NCI-H2227 treated with DMSO at 0.1 percent for 48 hours (cell line): ENCODE results near the gene ADAMTS8.
A peak's percentile ranks its signal among the peaks of the same experiment; 100 is the strongest.

ENCODE experiments used
- DNase-seq: peaks from one replicate; lab custom pipeline; 2025; lab: John Stamatoyannopoulos, UW

The ADAMTS8 gene

DNA sequence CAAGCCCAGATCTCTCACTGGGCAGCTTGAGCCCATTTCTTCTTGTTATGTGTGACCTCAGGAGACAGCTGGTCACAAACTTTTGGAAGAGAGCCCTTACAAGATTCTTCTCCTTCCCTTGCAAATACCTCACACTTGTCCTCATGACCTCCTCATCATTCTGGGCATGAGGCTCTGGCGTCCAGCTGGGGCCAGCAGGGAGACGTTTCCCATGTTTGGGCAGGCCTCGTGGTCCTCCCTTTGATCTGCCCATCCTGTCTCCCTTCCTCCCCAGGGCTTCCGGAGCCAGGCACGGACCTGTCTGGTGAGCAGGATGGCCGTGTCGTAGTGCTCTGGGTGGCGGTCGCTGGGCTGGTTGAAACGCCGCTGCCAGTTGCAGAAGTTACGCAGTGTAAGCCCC lies 9.7 kb downstream of the ADAMTS8 start:
- DNase-seq = no peak

DNA sequence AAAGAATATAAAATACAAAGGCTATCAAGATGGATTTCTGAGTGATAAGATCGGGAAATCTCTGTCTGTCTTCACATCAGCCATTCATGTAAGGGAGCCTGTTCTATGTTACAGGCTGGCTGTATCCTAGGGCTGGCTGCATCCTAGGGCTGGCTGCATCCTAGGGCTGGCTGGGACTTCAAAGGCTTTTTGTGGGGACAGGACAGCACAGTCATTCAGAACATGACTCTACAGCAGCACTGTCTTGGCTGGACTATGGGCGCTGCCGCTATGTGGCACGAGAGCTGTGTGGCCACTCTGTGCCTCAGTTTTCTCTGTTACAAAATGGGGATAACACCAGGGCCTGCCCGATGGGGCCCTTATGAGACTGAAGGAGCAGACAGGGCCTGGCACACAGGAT lies 10.2 kb downstream of the ADAMTS8 start:
- DNase-seq = no peak

DNA sequence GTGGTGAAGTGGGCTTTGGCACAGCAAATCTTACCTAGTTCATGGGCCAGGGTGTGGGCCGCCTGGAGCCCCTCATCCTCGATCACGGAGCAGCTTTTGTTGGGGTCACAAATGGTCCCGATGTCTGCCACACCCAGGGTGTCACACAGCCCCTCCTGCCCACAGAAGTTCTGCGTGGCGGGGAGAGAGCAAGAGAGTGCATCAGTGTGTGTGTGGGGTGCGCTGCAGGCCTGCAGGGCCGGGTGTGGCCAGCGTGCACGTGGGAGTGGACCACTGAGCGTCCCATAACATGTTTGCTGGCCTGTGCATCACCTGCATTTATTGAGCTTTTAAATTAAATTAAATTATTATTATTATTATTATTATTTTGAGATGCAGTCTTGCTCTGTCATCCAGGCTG lies 11.5 kb downstream of the ADAMTS8 start:
- no peak for DNase-seq

DNA sequence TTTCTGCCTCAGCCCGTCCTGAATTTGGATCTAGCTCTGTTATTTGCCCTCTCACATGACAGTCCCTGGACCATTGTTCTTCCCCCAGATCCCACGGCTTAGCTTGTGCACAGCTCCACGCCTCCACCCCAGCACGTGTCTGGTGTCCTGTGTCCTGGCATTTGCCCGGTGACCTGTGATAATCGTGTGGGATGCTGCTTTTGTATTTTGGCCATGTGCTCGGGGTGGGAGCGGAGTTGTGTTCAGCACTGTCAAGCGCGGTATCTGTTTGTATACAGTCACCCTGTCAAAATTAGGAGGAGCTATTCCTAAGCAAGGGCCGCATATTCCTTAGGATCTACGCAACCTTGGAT lies 11.9 kb downstream of the ADAMTS8 start:
- no peak for DNase-seq

DNA sequence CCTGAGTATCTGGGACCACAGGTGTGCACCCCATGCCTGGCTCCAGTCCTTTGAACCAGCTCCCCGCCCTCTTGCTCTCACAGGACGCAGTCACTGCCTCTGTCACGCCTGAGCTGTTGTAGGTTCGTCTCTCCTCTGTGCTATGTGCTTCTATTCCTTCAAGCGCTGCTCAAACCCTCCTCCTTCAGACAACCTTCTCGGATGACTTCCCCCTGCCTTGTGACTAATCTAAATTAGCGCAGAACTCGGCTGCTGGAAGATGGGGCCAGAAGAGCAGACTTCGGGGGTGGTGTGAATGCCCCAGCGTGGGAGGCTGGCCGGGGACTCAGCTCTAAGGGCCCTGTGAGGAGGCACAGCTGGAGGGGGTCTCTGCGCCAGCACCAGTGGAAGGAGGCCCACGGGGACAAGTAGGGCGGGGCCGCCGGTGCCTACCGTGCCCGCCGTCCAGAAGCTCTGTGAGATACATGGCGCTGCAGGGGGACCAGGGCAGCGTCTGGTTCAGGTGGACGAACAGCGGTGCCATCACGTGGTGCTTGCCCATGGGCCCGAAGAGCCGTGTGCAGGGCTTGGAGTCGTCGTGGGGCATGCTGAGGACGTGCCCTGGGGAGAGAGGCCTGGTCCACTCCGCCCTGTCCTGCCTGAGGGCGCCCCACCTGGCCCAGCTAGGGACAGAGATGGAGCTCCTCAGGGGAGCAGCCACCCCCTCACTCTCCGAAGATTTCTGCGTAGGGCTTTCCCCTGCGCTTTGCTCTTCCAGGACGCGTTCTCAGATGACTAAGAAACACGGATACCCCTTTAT lies 12.5 kb downstream of the ADAMTS8 start:
- DNase-seq = no peak

DNA sequence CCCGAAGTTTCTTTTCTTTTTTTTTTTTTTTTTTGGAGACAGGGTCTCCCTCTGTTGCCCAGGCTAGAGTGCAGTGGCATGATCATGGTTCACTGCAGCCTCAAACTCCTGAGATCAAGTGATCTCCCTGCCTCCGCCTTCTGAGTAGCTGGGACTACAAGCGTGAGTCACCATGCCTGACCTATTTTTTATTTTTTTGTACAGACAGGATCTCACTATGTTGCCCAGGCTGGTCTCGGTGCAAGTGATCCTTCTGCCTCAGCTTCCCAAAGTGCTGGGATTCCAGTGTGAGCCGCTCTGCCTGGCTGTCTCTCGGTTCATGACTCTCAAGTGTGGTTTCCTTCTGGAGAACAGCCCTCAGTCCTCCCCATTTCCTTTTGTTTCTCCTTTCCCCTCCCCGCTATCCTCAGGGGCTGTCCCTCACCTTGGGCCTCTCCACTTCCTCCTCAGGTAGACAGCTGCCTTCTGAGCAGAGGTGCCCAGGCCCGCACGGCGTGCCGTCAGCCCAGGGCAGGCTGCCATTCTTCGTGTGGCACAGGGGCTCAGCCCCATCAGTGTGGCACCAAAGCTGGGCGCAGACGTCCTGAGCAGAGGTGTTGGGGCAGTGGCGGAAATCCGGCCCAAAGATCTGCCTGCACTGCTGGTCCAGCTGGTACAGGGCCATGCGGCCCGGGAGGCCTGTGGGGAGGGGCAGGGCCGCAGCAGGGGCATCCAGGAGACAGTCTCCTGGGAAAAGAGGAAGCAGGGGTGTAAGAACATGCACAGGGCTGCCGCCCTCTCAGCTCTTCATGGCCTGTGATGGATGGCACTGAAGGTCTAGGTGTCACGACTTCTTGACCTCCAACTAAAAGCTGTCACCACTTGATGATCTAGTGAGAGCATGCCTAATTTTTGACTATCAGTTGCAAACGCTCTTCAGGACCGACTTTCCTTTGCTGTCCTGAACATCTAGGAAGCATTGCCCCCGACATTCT lies 14.0 kb downstream of the ADAMTS8 start:
- DNase-seq = no peak

DNA sequence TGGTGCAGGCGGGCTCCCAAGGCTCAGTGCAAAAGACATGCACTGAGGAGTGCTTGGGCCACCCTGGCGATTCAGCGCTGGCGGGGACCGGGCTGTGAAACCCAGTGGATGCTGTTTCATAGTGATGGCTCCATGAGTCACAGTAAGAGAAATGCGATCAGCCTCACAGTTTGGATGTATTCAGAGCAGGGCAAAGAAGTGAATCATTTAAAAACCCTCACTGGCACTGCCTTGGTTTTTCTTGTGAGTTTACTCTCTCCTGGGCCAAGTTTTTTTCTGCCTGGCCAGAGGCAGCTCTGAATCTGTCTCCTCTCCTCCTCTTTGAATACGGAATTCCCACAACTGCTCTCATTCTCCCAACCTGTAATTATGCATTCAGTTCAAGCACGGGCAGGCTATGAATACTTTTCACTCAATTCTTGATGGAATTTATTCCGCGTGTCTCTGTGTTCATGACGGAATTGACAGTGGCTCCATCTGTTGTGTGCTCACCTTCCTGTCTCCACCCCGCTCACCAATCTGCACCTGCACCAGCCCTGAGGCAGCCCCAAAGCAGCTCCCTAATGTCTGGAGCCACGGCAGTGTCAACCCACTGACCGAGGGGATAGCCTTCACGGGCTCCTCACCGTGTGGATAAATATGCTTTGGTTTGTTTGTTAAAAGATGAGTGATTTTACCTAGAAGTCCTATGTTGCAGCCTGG lies 14.9 kb downstream of the ADAMTS8 start:
- DNase-seq = peak; percentile 26

DNA sequence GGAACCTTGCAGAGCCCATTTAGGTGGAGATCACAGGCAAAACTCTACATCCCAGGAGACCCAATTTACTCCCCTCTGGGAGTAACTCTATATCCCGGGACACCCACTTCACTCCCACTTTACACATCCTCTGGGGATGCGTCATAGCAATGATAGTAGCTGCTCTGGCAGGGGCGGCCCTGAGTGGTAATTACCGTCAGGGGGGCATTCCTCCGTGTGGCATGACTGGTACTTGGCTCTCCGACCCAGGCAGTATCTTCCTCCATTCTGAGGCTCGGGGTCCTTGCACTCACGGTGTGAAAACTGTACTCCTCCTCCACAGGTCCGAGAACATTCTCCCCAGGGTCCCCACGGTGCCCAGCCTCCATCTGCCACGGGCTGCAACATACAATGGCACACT lies 17.2 kb downstream of the ADAMTS8 start:
- no peak for DNase-seq

DNA sequence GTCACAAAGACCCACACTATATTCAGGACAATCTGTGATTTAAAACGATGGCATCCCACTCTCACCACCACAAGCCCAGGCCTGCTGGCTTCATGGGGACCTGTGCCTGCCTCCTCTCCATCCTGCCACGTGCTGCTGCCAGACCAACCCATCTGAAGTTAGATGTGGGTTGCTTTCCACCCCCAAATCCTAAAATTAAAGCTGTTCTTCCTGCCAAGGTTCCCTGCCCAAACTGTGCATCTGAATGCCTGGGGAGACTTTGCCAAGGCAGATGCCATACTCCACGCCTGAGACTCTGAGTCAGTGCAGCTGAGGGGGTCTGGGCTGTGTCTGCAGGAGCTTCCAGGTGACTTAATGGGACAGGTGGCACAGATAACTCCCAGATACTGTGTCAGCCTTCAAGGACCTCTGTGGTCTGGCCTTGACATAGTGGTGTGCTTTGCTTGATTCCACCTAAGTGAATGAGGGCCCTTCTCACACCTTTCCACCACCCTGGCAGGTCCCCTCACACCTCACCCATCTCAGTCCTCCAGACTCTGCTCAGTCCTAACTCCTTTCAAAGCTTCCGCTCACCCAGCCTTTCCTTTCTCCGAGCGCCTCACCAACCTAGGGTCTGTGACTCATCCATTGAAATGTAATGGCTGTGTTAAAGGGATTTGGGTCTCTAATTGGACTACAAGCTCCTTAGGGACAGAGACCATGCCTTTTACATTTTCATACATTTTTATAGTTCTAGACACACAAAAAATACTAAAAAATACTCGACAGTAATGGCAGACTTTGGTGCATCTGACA lies 18.6 kb downstream of the ADAMTS8 start:
- no peak for DNase-seq

DNA sequence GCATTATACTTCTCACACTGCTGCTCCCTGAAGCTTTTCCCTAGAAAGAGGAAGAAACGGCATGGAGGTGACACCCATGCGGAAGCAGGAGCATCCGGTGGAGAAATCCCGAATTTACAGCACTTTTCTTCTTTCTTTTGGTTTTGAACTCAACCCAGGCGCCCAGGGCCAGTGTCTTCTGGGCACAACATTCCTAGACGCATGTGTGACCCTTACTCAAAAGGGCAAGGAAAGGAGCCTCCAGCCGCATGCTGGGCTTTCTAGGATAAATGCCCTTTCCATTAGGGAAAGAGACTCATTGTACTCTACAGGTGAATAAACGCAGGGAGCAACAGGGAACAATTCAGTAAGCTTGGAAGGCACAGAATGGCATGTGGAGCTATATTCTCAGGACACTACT lies 19.5 kb downstream of the ADAMTS8 start:
- no peak for DNase-seq

DNA sequence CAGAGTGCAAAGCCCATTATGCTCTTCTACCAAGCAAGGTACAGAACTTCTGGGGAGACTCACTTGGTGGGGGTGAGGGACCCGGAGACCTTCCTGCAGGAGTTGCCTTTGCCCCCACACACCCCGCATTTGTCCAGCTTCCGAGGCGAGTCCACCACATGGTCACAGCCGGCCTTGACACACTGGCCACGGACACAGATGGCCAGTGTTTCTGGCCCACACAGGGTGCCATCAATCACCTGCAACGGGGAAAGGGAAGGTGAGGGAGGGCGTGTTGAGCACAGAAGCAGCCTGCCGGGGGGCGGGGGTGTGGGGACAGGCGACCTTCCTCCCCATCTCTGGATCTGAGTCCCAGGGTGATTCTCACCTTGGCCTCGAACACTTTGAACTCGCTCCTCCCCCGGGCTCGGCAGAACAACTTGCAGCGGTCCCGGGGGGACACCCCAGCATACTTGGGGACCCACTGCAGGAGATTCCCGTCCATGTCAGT lies 20.0 kb downstream of the ADAMTS8 start:
- no peak for DNase-seq

DNA sequence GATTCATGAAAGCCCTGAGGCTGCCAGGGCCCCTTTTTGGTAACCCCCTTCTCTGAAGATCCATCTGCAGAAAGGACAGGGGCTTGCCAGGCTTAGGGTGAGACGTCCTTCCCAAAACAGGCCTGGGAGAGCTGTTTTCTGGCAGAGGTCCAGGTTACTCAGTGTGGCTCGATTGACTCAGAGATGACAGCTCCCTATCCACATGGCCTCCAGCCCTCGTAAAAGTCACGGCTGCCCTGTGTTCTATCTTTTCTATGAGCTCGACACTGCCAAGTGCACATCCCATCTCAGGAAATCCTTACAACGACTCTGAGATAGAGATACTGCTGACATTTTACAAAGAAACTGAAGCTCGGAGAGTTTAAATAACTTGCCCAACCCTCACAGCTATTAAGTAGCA lies 20.4 kb downstream of the ADAMTS8 start:
- DNase-seq = no peak

DNA sequence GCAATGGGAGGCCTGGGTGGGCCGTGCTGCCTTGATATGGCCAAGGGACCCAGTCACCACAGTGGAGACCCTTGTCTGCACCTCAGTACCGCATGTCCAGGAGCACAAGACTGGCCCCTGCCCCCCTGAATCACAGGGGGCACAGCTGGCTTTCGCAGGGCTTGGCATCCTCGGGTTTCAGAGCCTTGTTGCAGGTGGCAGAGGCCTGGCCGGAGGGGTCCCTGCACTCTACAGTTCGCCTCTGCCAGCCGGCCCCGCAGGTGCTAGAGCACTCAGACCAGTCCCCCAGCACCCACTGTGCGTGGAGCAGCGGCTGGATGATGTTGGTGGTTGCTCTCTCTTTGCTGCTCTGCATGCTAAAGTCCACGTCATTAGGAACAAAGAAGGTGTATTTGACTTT lies 23.0 kb downstream of the ADAMTS8 start:
- DNase-seq = no peak

DNA sequence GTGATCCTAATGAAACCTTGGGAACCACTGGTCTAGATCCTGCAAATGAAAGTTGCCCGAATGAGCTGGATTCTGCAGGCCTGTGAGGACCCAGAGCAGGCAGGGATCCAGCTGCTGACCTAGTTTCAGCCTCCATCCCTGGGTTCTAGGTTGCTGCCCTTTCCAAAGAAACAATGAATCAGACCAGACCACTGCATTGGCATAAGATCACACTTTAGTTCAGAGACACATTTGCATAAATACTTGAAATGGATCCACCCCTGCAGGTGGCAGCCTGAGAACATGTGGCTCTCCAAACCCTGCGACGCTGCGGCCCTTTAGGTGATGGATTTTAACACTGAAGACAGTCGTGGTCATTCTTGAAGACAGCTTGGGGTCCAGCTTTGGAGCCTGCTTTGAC lies 23.7 kb downstream of the ADAMTS8 start:
- DNase-seq = no peak

DNA sequence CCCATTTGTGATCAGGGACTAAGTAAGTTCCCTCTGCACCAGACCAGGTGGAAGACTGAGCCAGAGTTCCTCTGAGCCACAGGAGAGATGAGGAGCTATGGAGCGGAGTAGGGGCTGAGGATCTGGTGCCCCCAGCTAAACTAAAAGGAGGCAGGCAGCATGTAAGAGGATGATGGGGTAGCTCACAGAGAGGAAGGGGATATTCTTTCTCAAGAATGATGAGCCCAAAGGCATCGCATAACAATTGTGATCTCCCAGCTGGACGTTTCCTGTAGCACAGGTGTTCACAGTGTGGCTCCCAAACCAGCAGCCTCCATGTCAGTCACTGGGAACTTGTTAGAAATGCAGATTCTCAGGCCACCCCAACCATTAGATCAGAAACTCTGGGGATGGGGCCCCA lies 24.4 kb downstream of the ADAMTS8 start:
- DNase-seq = no peak

DNA sequence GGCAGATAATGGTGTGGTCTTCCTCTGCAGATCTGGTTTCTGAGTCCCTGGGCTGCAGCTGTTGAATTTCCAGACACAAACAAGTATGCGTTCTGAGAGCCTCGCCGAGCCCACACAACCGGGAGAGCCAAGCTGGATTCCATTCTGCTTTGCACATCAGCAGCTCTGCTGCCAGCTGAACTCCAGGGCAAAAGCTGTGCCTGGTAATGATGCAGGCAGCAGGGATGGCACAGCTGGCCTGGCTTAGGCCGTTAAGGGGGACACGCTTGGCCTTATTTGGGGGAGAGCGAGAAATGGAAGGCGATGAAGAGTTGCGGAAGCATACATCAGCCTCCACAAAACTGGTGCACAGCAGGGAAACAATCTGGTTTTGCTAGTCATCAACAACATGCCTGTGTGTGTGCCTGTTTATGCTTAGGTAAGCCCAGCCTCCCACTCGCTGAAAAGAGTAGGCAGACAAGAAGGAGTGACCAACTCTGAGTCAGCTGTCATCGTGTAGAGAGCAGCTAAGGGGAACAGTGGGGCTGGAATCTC lies 25.1 kb downstream of the ADAMTS8 start:
- peak; percentile 7 for DNase-seq

DNA sequence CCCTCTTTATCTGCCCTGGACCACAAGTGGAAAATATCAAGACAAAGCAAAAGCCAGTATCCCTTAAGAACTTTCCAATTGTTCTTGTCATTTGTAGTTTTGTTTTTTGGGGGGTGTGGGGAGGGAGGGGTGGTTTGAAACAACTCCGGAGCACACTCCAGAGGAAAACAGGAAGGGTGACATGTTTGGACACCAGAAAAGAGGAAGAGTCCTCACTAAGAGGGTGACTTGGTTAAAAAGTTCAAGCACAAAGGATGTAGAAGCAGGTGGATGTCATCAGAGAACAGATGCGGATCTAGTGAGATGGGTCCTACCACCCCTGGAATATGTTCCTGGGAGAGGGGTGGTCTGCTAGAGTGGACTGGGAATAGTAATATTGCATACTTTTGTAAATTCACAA lies 25.8 kb downstream of the ADAMTS8 start:
- DNase-seq = no peak

DNA sequence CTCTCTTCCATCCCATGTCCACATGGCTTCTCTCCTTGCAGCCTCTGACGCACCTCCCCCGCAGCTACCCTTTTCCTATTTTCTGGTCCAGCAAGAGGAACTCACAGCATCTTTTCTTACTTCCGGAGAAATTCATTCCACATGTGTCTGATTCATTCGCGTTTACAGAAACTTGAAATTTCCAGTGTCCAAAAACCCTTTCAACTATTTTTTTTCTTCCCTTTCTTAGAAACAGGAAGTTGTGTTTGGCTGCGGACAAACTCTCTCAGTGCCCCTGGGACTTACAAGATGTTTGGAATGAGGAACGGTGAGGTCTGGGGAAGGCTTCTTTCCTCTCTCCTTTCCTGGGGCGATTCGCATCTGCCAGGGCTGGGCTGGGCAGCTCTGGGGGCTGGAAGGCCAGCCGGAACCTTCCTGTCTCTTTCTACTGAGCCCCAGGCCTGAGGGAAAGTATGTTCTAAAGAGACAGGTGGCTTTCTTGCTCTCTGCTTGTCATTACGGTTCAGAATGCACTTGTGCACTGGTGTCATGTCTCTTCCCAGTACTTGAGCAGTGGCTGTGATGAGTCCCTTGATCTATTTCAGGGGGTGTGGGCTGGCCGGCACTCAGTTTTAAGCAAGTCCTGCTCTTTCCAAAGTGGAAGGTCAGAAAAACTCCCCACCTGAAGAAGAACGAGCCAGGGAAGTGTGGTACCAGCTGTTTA lies 27.5 kb downstream of the ADAMTS8 start:
- DNase-seq = no peak

DNA sequence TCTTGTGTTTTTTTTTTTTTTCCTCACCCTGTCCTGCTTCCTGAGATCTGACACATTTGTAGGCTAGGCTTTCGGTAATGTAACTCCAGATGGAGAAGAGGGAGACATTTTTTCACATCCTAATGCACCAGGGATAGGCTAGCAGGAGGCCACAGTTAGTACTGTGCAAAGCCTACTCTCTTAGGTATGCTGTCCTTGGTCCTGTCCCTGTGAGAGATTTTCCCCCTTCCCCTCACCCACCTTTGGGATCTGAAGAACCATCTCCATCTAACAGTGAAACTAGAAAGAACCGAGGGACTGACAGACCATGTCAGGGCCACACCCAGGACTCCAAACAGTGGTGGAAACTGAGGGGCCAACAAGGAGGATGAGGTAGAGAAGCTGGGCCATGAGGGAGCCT lies 29.2 kb downstream of the ADAMTS8 start:
- DNase-seq = no peak

DNA sequence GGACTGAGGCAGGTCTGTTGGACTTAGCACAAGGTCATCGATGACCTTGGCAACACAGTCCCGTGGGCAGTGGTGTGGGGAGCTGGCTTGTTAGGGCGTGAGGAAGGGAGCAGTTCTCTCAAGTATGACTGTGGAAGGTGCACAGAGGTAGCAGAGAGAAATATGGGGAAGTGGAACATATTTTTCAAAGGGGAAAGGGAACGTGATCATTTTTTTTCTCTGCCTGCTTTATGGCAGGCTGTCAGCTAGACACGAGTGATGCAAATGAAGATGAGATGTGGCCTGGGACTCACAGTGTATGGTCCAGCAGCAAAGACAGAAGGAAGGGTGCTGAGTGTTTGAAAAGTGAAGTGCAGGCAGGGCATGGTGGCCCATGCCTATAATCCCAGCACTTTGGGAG lies 30.6 kb downstream of the ADAMTS8 start:
- no peak for DNase-seq

DNA sequence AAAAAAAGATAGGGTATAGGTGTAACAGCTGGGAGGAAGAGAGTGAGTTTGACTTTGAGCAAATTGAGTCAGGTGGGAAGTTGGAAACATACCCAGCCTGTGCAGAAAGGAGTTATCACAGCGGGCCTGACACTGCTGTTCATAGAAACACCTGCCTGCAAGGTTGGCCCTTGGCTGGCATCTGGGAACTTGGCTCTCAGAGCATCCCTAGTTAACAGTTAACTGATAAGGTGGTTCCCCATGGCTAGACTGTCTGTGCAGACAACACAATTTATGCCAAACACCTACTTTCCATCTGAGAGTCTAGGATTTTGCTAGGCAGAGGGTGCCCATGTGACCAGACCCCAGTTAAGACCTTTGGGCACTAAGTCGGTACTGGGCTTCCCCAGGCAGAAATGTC lies 31.4 kb downstream of the ADAMTS8 start:
- no peak for DNase-seq
